Stimulated activated CD4-positive, alpha-beta T cell treated with anti-CD3 and anti-CD28 coated beads, Interleukin-4, amount 100 ng/mL, for 4 hours (primary cell): Measurements from ENCODE around the gene EGFL7.

Experiments
- DNase-seq, 2 experiments: peaks; one replicate each; pipeline ENCODE4 v3.0.0-alpha.2; 2020

Gene EGFL7

DNA sequence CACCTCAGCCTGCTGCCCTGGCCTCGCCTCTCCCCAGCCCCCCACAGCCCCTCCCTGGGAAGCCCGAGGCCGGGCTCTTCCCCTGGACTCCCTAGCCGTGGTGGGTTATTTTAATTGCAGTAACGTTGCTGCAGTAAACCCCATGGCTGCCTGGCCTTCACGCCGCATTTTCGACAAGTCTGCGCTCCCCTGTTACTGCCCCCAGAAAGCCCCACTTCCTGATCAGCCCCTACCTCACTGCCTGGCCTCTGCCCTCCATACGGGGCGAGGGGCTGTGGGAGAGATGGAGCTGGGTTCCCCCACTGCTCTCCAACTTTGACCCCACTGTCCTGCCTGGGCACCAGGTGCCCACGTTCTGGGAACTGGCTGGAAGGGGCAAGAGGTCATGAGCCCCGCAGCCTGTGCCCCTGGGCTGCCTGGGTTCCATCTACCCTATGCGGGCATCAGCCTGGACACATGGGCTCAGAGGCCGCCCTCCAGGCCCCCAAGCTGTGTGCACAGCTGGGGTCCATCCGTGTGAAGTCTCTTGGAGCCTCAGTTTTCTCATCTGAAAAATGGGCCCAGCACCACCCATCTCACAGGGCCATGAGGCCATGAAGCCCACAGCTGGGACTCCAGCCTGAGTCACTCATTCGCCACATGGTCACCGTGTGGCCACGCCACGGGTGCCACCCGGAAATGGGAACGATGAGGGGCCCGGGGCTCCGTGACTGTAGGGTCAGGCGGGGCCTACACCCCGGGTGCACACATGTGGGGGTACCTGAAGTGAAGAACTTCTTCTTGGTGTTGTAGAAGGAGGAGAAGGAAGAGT is 11.5 kb downstream of the EGFL7 start:
- no peak for DNase-seq

DNA sequence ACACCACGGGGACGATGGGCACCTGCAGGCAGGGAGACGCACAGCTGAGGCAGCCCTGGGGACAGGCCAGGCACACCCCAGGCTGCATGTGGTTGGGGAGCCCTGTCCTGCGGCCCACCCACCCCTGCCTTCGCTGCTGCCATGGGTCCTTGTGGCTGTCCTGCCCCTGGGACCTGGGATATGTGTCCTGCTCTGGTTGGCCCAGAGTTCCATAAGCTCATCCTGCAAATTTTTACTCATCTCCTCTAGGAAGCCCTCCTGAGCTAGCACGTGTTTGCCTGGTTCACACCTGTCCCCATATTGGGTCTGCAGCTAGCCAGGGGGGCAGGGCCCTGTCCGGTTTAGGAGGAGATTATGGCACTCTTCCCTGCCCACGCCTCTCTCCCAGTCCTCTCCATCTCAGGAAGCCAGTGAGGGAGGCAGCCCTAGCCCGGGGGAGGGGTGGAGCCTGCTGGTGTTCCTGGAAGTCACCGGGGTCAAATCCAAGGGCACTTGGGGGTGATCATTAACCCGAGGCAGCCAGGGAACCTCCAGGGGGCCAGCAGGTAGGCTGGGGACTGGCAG is 12.2 kb downstream of the EGFL7 start:
- no peak for DNase-seq

DNA sequence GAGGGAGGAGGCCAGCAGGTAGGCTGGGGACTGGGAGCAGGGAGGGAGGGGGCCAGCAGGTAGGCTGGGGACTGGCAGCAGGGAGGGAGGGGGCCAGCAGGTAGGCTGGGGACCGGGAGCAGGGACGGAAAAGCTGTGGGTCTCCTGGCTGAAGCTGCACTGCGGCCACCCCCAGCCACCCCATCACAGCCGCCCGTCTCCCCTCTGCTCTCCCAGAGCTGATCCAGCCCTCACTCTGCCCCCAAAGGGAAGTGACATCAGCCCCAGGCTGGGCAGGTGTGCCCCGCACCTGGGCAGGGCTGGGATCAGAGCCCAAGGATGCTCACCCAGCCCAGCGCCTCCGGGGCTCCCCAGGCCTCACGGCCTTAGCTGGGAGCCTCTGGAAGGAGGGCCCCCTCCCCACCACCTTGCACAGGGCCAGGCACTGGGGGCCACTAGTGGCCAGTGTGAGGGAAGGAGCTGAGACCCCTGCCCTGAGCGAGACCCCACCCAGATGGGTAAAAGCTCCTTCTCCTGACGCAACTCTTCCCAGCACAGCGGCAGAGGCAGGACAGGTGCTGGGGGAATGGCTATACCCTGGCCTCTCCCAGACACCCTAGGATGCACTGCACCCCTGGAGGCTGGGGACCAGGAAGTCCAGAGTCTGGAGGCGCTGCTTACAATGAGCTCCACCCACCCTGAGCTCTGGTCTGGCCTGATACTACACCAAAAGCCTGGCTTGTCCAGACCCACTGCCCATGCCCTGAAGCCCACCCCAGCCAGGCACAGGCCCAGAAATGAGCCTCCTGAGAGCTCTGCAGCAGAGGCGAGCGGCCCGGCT is 13.0 kb downstream of the EGFL7 start:
- DNase-seq, result no peak

DNA sequence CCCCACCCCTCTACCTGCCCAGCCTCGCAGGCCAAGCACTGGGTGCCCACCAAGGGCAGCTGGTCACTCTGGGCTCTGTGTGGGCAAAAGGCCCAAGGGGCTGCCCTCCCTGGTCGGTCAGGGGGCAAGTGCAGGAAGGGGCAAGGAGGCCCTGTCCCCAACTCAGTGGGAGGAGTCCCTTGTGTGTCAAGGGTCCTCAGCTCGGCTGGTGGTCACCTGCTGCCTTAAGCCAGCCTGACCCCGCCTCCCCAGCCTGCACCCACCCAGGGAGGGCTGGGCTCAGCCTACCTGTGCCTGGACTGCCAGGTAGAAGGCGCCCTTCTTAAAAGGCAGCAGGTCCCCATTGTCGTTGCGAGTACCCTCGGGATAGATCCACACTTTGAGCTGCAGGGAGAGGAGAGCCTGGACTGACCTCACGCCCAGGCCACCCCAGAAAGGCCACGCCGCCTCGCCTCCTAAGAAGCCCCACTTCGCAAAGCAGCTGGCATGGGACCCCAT is 13.6 kb downstream of the EGFL7 start:
- DNase-seq, result no peak

DNA sequence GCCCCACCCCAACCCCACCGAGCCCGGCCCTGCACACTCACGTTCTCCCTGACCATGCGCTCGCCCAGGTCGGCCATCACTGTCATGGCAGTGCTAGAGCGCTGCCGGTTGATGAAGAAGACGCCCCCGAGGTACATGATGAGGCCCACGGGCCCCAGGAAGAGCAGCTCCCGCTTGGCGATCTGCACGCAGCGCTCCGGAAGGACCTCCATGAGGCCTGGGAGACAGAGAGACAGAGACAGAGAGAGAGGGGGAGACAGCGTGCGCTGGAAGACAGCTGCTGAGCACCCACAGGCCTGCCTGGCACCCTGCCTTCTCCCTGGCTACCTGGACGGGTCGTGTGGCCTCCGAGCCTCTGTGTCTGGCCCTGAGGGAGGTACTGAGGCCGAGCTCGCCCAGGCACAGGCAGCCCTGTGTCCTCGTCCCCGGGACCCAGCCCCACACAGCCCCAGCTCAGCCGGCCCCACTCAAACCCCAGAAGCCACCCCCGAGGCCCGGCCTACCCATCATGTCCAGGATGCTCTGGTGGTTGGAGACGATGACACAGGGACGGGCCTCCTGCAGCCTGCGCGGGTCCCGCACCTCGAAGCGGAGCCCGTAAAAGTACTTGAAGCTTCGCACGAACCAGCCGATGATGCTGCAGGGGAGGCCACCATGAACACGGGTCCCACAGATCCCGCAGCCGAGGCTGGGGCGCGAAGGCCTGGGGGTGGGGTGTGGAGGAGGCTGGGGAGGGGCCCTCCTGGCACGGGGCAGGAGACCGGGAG is 14.4 kb downstream of the EGFL7 start:
- DNase-seq, result no peak

DNA sequence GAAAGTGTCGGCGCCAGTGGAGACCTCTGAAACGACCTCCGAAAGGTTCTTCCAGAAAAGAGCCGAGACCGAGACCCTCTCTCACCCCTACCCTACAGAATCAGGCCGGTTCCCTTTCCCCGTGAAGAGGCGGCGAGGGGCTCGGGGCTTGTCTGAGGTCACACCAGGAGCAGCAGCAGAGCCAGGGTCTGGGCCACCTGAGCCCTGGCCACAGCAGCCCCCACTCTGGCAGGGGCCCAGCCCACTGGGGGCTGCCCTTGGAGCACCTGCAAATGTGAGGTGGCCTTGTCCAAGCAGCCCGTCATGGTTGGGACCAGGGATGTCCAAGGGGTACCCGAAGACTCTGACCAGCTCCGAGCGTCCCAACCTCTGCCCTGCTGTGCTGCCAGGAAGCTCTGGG is 15.3 kb downstream of the EGFL7 start:
- no peak for DNase-seq

DNA sequence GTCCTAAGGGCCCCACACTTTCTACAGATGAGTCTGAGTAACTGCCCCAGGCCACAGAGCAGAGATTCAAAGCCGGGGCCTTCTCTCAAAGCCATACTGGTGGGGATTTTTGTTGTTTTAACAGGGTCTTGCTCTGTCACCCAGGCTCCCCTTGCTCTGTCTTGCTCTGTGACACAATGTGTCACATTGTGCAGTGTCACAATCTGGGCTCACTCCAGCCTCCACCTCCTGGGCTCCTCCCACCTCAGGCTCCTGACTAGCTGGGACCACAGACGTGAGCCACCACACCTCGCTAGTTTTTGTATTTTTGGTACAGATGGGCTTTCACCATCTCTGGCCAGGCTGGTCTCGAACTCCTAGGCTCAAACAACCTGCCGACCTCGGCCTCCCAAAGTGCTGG is 15.9 kb downstream of the EGFL7 start:
- DNase-seq, result no peak

DNA sequence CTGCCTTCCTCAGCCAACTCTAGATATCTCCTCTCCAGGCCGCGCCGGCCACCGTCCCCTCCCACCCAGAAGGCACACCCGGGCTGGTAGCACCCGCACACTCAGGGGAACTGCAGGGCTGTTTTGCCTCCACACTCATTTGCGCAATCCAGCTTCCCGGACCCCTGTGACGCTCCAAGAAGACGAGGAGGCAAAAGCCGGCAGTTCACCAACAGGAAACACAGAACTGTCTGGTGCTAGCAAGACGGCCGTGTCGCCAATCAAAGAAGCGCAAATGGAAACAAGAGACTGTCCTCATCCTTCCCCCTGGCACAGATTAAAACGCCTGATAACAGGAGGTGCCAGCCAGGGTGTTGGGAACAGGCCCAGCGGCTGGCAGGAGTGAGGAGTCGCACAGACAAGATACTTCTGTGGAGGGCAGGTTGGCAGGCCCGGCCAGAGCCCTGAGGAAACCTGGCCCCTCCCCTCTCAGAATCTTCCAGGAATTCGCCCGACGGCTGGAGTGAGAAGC is 16.8 kb downstream of the EGFL7 start:
- no peak for DNase-seq

DNA sequence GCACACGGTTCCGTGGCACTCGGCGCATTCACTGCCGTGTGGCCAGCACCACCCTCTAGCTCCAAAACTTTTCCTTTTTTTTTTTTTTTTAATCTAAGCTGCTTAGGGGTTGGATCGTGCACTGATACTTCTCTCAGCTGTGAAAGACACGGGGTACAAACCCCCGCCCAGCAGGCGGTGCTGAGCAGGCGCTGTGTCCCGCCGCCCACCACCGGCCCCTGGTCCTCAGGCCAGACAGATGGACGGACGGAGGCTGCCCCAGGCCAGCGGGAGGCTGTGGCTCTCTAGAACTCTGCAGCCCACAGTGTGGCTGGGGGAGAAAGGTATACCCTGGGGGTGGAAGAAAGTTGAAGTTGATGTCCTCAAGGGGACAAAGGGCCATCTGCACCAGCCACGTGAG is 18.3 kb downstream of the EGFL7 start:
- DNase-seq, result no peak

DNA sequence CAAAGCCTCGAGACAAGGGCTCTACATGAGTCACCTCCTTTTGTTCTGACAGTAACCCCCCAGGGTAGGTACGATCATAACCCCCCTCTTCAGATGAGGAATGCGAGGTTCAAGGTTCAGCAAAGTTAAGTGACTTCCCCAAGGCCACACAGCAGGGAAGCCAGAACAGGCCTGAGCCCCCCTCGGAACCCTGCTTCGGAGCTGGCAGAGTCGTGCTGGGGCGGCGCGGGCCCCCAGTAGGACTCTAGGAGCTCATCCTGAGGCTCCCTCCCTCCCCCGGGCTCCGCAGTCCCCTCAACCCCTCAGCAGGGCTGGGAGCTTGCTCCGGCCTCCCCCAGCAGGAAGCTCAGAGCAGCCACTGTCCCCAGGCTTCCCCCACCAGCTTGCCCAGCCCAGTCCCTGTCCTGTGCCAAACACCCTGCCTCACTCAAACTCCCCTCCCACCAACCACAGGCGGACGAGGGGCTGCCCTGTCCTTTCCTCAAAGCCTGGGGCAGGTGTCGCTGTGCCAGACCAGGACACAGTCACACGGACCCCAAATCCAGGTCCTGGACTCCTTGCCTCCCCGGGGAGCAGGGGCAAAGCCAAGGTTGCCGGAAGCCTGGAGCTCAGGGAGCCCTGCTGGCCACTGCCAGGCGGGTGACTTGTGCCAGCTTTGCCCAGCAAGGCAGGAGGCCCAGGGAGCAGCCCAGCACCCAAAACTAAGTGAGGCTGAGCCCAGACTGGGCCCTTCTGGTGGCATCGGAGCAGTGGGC is 19.4 kb downstream of the EGFL7 start:
- DNase-seq, result no peak

DNA sequence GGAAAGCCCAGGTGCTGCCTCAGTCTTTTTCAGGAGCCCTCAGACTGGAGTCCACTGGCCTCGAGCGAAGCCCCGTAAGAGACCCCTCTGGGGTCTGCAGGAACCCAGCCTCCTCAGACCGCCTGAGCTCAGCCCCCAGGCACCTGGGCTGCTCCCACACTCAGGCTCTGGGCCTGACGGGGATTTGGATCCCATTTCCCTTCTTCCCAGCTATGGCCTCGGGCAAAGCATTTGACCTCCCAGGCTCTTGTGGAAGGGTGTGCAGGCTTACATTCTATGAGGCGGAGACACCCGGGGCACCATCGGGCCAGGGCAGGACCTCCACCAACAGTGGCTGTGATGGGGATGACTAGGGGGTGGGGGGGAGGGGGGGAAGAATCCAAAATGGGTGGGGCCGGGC is 20.0 kb downstream of the EGFL7 start:
- no peak for DNase-seq

DNA sequence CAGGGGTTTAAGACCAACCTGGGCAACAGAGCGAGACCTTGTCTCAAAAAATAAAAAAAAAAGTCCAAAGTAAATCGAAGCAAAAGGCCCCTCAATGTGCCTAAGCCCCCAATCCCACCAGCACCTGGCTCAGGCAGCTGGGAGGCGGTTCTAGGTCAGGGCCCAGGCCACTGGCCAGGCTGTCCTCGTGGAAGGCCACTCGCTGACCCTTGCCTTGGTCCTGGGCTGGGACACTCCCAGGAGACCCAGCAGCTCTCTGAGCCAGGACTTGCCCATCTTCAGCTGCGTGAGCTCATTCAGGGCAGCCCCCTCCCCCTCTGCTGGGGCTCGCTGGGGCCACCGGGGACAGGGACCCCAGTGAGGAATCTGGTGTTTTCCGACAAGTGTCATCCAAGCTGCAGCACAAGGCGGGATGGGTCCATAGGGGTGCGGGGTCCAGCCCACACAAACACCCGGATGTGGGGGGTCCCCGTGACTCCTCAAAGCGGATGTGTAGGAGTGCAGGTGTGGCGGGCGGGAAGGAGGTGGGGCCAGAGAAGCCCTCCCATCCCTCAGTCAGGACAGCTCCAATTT is 20.5 kb downstream of the EGFL7 start:
- DNase-seq, result no peak

DNA sequence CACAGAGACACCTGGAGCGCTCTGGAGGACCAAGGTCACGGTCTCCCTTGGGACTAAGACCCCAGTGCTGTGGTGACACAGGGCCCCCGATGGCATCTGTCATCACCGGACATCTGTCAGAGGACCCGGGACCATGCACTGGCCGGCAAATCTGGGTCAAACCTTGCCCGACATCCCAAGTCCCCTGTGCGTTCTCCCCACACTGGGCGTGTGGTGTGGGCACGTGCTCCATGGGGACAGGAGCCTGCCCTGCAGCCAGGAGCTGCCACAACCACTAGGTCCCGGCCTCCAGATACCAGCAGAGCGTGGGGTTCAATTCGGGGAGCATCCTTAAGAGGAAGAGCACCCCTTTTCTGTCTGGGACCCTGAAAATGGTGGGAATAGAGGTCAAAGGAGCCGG is 21.0 kb downstream of the EGFL7 start:
- no peak for DNase-seq

DNA sequence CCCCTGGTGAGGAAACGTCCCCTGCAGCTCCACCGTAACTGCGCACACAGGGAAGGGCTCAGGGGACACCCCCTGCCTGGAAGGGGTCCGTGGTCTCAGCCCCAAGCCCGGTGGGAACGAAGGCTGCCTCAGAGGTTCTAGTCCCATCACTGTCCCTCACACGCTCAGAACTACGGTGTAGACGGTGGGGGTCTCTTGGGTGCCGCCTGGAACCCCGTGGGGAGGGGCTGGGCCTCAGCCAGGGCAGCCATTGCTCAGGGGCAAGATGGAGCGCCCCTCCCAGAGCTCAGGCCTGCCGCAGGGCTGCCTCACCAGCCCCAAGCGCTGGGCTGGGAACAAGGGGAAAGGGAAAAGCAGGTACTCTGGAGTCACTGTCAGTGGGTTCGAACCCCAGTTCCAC is 21.6 kb downstream of the EGFL7 start:
- no peak for DNase-seq

DNA sequence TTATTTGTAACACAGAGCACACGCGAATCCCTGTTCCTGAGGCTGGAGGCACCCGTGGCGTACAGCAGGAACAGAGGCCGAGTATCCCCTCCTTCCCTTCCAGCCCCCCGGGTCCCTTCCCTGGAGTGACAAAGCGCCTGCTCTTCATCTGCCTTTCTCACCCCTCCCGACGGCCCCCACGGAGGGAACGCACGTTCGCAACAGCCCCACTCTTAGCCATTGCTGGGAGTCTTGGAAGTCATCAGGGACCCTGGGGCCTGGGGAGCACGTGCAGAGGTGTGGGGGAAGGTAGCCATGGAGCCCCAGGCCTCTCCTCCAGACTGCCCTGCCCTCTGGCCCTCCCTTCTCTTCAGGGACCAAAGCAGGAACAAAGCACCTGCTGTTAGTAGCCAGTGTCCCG is 22.1 kb downstream of the EGFL7 start:
- DNase-seq, result no peak

DNA sequence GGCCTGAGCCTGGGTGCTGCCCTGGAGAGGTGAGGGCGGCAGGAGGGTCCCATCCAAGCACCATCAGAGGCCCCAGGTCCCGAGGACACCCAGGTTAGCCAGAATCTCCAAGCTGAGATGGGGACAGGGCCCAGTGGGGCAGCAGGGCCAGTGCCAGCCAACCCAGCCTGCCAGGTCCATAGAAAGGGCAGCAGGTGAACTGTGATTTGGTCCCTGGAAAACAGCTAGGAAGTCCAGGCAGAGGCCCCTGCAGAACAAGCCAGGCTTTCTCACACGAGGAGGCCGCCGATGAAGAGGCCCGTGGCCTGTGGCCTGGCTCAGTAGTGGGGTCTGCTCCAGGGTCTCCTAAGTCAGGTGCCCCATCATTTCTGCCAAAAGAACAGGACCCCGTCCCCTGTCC is 22.5 kb downstream of the EGFL7 start:
- no peak for DNase-seq

DNA sequence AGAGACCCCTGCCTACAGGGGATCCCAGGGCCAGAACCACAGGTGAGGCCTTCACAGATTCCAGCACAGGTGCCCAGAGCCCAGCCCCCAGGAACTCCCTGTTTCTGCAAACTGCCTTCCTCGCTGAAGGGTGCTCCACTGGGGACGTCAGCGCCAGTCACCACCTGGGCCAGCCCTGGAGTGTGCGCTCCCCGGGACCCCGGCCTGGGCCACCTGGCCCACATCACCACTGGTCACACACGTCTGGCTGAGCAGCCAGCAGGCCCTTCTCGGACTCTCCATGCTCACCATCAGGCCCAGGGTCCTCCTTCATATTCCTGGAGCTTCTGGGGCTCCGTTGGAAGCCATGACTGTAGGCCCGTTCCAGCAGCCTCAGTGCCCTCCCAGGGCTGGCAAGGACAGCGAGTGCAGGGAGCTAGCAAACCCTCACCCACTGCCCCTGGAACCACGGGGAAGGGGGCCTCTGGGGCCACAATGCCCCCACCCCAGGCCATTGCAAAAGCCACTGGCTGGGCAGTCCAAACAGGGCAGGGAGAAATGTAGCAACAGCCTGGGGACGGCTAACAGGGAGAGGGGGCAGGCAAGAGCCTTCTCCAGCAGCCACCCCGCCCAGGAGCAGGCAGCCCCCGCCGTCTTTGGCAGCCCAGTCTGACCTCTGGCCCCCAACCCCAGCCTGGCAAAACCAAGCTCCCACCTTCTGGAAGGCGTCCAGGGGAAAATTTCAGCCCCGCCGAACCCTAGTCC is 23.2 kb downstream of the EGFL7 start:
- DNase-seq, result no peak

DNA sequence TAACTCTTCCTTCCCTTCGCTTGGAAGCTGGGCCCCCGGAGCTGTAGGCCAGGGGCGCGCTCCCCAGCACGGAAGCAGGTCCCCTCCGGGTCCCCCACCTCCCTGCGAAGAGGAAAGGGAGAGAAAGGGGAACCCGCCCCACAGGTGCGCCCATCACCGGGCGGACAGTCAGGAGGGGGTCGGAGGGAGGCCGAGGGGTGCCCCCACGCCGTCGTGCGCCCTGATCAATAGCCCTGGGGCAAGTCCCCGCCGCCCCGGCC is 23.7 kb downstream of the EGFL7 start:
- no peak for DNase-seq

DNA sequence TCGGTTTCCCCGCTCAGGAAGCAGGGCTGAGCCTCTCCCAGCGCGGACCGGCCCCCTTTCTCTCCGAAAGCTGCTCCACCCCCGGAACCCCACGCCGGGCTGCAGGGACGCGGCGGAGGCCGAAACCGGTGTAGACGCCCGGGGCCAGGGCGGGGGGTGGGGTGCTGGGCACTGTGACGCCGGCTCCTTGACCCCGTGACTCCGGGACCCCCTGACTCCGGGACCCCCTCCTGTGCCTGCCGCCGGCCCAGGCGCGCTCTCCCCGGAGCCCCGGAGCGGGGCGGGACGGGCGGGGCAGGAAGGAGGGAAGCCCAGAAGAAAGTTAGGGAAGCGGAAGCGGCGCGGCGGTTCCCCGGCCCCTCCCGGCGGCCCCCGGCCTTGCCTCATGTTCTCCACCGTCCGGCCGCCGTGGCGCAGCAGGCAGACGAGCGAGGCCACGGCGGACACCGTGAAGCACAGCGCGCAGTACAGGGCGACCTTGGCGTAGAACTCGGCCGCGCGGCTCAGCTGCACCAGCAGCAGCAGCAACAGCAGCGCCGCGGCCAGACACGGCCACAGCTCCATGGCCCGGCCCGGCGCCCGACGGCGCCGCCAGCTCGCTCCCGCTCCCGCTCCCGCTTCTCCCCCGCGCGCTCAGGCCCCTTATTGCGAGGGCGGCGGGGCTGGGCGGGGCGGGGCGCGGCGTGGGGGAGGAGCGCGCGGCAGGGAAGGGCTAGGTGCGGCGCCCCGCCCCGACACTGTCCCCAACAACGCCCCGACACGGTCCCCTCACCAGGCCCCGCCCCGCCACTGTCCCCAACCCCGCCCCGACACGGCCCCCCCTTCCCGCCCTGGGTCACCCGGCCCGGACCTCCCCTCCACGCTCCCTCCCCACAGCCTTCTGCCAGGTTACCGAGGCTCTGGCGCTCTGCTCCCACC is 24.3 kb downstream of the EGFL7 start, which contains the start of gene AGPAT2:
AGPAT2 (minus strand) TSS at position 664 of the 918 bp plus-strand sequence; CDS start at position 564, 100 bp downstream.
- DNase-seq, result peak; percentile 54 to 73

DNA sequence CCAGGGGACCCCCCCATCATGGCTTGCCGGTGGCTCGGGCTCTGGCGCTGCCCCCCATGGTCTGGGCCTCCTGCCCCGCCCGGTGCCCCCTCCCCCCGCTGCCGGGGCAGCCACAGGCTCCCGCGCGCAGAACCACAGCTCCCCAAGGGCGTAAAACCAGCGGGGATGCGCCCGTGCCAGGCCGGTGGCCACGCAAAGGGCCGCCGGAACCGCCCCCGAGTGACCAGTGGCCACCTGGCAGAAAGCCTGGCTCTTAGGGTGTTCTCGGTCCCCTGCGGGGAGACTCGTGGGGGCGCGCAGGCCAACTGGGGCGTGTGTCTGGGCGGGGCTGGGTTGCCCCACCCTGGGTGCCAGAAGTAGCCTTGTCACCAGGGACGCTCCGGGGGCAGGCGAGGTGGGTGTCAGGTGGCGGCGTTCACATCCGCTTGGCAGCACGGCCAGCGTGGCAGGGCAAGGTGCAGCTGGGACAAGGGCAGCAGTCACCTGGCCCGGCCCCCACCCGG is 25.1 kb downstream of the EGFL7 start:
- no peak for DNase-seq
